SK-N-SH treated with all-trans-retinoic acid at 6 μM for 48 hours (cell line): ENCODE results near the gene NRXN2.

Experiments
- ATAC-seq: fragments of 200-7000 bp; cut with Tn5 transposase; 3 replicates; pipeline ENCODE4 v1.9.1; 2020; ENCODE audit warnings: mild to moderate bottlenecking, moderate library complexity
- ARNTL ChIP-seq: fragments of 450-650 bp; formaldehyde crosslinking; IDR thresholded peaks from 2 replicates; pipeline ENCODE4 v1.5.0; 2020; ENCODE audit warnings: low read depth, mild to moderate bottlenecking, moderate library complexity, borderline replicate concordance
- BACH2 ChIP-seq: fragments of 250-450 bp; sonication (Bioruptor Pico); IDR thresholded peaks from 2 replicates; pipeline ENCODE4 v1.9.0; 2021; ENCODE audit warnings: mild to moderate bottlenecking, borderline replicate concordance
- CREB5 ChIP-seq: fragments of 250-450 bp; sonication (Bioruptor Pico); IDR thresholded peaks from 2 replicates; pipeline ENCODE4 v1.5.1; 2020; ENCODE audit warnings: low read depth, mild to moderate bottlenecking, moderate library complexity
- CSDC2 ChIP-seq: fragments of 250-450 bp; sonication (Bioruptor Pico); IDR thresholded peaks from 2 replicates; pipeline ENCODE4 v1.5.0; 2020; ENCODE audit warnings: mild to moderate bottlenecking, moderate library complexity
- CSRNP3 ChIP-seq: fragments of 250-450 bp; sonication (Bioruptor Pico); IDR thresholded peaks from 2 replicates; pipeline ENCODE4 v1.5.1; 2021; ENCODE audit warnings: mild to moderate bottlenecking, moderate library complexity
- ESRRG ChIP-seq: fragments of 250-450 bp; sonication (Bioruptor Pico); IDR thresholded peaks from 2 replicates; pipeline ENCODE4 v1.6.1; 2021; ENCODE audit warnings: mild to moderate bottlenecking
- ISL1 ChIP-seq: fragments of 250-450 bp; sonication (Bioruptor Pico); IDR thresholded peaks from 2 replicates; pipeline ENCODE4 v2.1.2; 2022; ENCODE audit warnings: mild to moderate bottlenecking, moderate library complexity
- OSR1 ChIP-seq: fragments of 250-450 bp; sonication (Bioruptor Pico); IDR thresholded peaks from 2 replicates; pipeline ENCODE4 v1.8.0; 2022; ENCODE audit warnings: moderate library complexity, mild to moderate bottlenecking, inconsistent platforms
- PPARA ChIP-seq: fragments of 250-450 bp; sonication (Bioruptor Pico); IDR thresholded peaks from 2 replicates; pipeline ENCODE4 v1.5.0; 2020; ENCODE audit warnings: mild to moderate bottlenecking, borderline replicate concordance
- RARB ChIP-seq: fragments of 250-450 bp; sonication (Bioruptor Pico); IDR thresholded peaks from 2 replicates; pipeline ENCODE4 v1.8.0; 2021; ENCODE audit warnings: mild to moderate bottlenecking, moderate library complexity
- SNAI2 ChIP-seq: fragments of 250-450 bp; sonication (Bioruptor Pico); IDR thresholded peaks from 2 replicates; pipeline ENCODE4 v1.5.0; 2020; ENCODE audit warnings: mild to moderate bottlenecking, moderate library complexity
- TOX ChIP-seq: fragments of 250-450 bp; sonication (Bioruptor Pico); IDR thresholded peaks from 2 replicates; pipeline ENCODE4 v1.8.0; 2021; ENCODE audit warnings: mild to moderate bottlenecking, moderate library complexity, borderline replicate concordance
- TSHZ2 ChIP-seq: fragments of 250-450 bp; sonication (Bioruptor Pico); IDR thresholded peaks from 2 replicates; pipeline ENCODE4 v1.5.0; 2020; ENCODE audit warnings: mild to moderate bottlenecking, moderate library complexity
- ZFP30 ChIP-seq: fragments of 450-650 bp; formaldehyde crosslinking; IDR thresholded peaks from 2 replicates; pipeline ENCODE4 v1.5.0; 2022; ENCODE audit warnings: mild to moderate bottlenecking, moderate library complexity
- ZNF565 ChIP-seq: fragments of 450-650 bp; formaldehyde crosslinking; conservative IDR thresholded peaks from 2 replicates; pipeline ENCODE4 v1.5.0; 2020; ENCODE audit warnings: low read depth, mild to moderate bottlenecking, moderate library complexity
- ZNF70 ChIP-seq: fragments of 450-650 bp; formaldehyde crosslinking; IDR thresholded peaks from 2 replicates; pipeline ENCODE4 v1.5.0; 2020; ENCODE audit warnings: mild to moderate bottlenecking, moderate library complexity
- ZNF8 ChIP-seq: fragments of 450-650 bp; formaldehyde crosslinking; IDR thresholded peaks from 2 replicates; pipeline ENCODE4 v1.5.0; 2020; ENCODE audit warnings: mild to moderate bottlenecking, moderate library complexity
- TF ChIP-seq, protein P1 (sequence below): fragments of 250-450 bp; sonication (Bioruptor Pico); IDR thresholded peaks from 2 replicates; pipeline ENCODE4 v1.8.0; 2020; ENCODE audit warnings: mild to moderate bottlenecking, moderate library complexity, borderline replicate concordance
- TF ChIP-seq, protein P2 (sequence below): fragments of 250-450 bp; sonication (Bioruptor Pico); IDR thresholded peaks from 2 replicates; pipeline ENCODE4 v1.8.0; 2021; ENCODE audit warnings: low read depth, mild to moderate bottlenecking, moderate library complexity, borderline replicate concordance

The NRXN2 gene

GRCh38 chr11:64663656-64664055, 59.3 kb downstream of the NRXN2 start:
- no peak for TF ChIP-seq ZNF565
- TF ChIP-seq CREB5 (CRISPR knock-in tag) = no peak
- no peak for TF ChIP-seq TOX (CRISPR knock-in tag)
- TF ChIP-seq, protein P1, sequence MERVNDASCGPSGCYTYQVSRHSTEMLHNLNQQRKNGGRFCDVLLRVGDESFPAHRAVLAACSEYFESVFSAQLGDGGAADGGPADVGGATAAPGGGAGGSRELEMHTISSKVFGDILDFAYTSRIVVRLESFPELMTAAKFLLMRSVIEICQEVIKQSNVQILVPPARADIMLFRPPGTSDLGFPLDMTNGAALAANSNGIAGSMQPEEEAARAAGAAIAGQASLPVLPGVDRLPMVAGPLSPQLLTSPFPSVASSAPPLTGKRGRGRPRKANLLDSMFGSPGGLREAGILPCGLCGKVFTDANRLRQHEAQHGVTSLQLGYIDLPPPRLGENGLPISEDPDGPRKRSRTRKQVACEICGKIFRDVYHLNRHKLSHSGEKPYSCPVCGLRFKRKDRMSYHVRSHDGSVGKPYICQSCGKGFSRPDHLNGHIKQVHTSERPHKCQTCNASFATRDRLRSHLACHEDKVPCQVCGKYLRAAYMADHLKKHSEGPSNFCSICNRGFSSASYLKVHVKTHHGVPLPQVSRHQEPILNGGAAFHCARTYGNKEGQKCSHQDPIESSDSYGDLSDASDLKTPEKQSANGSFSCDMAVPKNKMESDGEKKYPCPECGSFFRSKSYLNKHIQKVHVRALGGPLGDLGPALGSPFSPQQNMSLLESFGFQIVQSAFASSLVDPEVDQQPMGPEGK (CRISPR knock-in tag) = no peak
- TF ChIP-seq OSR1 (CRISPR knock-in tag) = no peak
- TF ChIP-seq ARNTL (CRISPR knock-in tag) = no peak
- no peak for TF ChIP-seq ISL1 (CRISPR knock-in tag)
- TF ChIP-seq TSHZ2 = no peak
- no peak for TF ChIP-seq ZNF8 (CRISPR knock-in tag)
- TF ChIP-seq, protein P2, sequence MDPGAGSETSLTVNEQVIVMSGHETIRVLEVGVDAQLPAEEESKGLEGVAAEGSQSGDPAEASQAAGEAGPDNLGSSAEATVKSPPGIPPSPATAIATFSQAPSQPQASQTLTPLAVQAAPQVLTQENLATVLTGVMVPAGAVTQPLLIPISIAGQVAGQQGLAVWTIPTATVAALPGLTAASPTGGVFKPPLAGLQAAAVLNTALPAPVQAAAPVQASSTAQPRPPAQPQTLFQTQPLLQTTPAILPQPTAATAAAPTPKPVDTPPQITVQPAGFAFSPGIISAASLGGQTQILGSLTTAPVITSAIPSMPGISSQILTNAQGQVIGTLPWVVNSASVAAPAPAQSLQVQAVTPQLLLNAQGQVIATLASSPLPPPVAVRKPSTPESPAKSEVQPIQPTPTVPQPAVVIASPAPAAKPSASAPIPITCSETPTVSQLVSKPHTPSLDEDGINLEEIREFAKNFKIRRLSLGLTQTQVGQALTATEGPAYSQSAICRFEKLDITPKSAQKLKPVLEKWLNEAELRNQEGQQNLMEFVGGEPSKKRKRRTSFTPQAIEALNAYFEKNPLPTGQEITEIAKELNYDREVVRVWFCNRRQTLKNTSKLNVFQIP (CRISPR knock-in tag) = no peak
- TF ChIP-seq RARB (CRISPR knock-in tag) = no peak
- TF ChIP-seq PPARA (CRISPR knock-in tag) = no peak
- TF ChIP-seq ZNF70 (CRISPR knock-in tag) = no peak
- no peak for TF ChIP-seq ESRRG (CRISPR knock-in tag)
- no peak for TF ChIP-seq BACH2 (CRISPR knock-in tag)
- TF ChIP-seq CSRNP3 (CRISPR knock-in tag) = no peak
- no peak for ATAC-seq

DNA sequence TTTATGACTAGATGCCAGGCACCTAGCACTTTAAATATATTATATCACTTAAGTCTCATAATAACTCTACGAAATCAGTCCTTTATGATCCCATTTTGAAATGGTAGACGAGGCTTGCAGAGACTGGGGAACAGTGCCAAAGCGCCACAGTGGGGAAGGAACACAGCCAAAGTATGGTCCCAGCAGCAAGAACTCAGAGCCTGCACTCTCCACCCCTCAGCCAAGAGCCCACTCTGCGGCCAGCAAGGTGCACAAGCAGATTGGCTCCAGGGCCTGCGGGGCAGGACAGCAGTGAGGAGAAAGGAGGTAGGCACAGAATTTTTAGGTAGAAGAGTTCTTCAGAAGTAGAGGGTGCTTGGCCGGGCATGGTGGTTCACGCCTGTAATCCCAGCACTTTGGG, 61.4 kb downstream of the NRXN2 start:
- no peak for TF ChIP-seq ARNTL (CRISPR knock-in tag)
- TF ChIP-seq PPARA (CRISPR knock-in tag) = no peak
- TF ChIP-seq ISL1 (CRISPR knock-in tag) = no peak
- TF ChIP-seq ESRRG (CRISPR knock-in tag) = no peak
- TF ChIP-seq, protein P2 (CRISPR knock-in tag) = no peak
- no peak for TF ChIP-seq CSDC2
- no peak for TF ChIP-seq SNAI2 (CRISPR knock-in tag)
- TF ChIP-seq ZNF70 (CRISPR knock-in tag) = no peak
- TF ChIP-seq TOX (CRISPR knock-in tag) = no peak
- no peak for TF ChIP-seq BACH2 (CRISPR knock-in tag)
- ATAC-seq = no peak

DNA sequence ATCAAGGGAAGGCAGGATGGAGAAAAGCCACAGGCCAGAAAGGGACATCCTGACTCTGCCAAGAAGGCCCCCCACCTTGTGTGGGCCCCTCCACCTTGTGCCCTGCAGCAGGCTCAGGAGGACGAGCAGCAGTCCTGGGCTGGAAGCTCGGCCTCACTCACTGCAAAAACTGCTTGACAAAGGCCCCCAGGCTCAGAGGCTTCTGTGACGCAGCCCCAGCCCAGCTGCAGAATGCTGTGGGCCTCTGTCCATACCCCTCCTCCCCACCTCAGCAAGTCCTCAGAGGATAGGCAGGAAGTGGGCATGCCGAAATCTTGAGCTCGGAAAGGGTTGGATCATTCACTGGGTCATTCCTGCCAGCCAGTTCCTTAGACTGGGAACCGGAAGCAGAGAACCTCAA, 61.9 kb downstream of the NRXN2 start:
- no peak for TF ChIP-seq CREB5 (CRISPR knock-in tag)
- TF ChIP-seq CSRNP3 (CRISPR knock-in tag) = no peak
- TF ChIP-seq ARNTL (CRISPR knock-in tag) = no peak
- TF ChIP-seq ZFP30 (CRISPR knock-in tag) = no peak
- TF ChIP-seq RARB (CRISPR knock-in tag) = no peak
- TF ChIP-seq, protein P2 (CRISPR knock-in tag) = no peak
- TF ChIP-seq, all 23 proteins: peak for 0
- ATAC-seq = no peak
